GDM1 (cell line): Measurements from ENCODE around the gene SIAH2.

Source experiments
- DNase-seq: peaks from one replicate; lab custom pipeline; 2025; lab: John Stamatoyannopoulos, UW

SIAH2 gene

GRCh38 chr3:150775001-150775599 lies 12.1 kb upstream of the SIAH2 start:
- no peak for DNase-seq

- no peak for DNase-seq
Measured at GRCh38 chr3:150773616-150774192, 10.7 kb upstream of the SIAH2 start.

GRCh38 chr3:150771600-150771999 lies 8.6 kb upstream of the SIAH2 start:
- DNase-seq = no peak

- no peak for DNase-seq
Measured at GRCh38 chr3:150770681-150771080, 7.7 kb upstream of the SIAH2 start.

GRCh38 chr3:150766742-150767141 lies 3.8 kb upstream of the SIAH2 start:
- no peak for DNase-seq

- DNase-seq = no peak
Measured at GRCh38 chr3:150765949-150766720, 3.2 kb upstream of the SIAH2 start.

- DNase-seq = no peak
Measured at GRCh38 chr3:150764967-150765366, 2.0 kb upstream of the SIAH2 start.

- no peak for DNase-seq
Measured at GRCh38 chr3:150764566-150764965, 1.6 kb upstream of the SIAH2 start.

GRCh38 chr3:150763841-150764483 lies 993 bp upstream of the SIAH2 start:
- DNase-seq = peak; percentile 63

GRCh38 chr3:150762662-150763121 lies 277 bp downstream of the SIAH2 start:
- DNase-seq = no peak

- no peak for DNase-seq
Measured at GRCh38 chr3:150761831-150762661, 923 bp downstream of the SIAH2 start.

- DNase-seq = no peak
Measured at GRCh38 chr3:150760431-150761200, 2.4 kb downstream of the SIAH2 start.

GRCh38 chr3:150759947-150760346 lies 3.0 kb downstream of the SIAH2 start:
- DNase-seq = no peak

GRCh38 chr3:150759319-150759718 lies 3.6 kb downstream of the SIAH2 start:
- DNase-seq = no peak

GRCh38 chr3:150757768-150758167 lies 5.2 kb downstream of the SIAH2 start:
- DNase-seq = no peak

GRCh38 chr3:150757364-150757763 lies 5.6 kb downstream of the SIAH2 start:
- no peak for DNase-seq

- no peak for DNase-seq
Measured at GRCh38 chr3:150756491-150757059, 6.4 kb downstream of the SIAH2 start.

GRCh38 chr3:150755902-150756301 lies 7.1 kb downstream of the SIAH2 start:
- DNase-seq = no peak

GRCh38 chr3:150754896-150755295 lies 8.1 kb downstream of the SIAH2 start:
- no peak for DNase-seq

- no peak for DNase-seq
Measured at GRCh38 chr3:150751781-150752263, 11.1 kb downstream of the SIAH2 start.

- no peak for DNase-seq
Measured at GRCh38 chr3:150749255-150749654, 13.7 kb downstream of the SIAH2 start.
